ENCODE measurements around the gene TMEM258. TPM values are rescaled to one million over a fixed set of nuclear protein-coding genes. Genes with fewer than 3 reads are reported as not detected.

Gene TMEM258
- total RNA-seq, 4 donors from 2014 or later = 8.2 to 34.7 (median 23.7) TPM

- H3K4me3 ChIP-seq = no peak overlapping the region
- TF ChIP-seq POLR2AphosphoS5 (IDR thresholded peaks at IDR 0.05) (no peak), CTCF (IDR thresholded peaks at IDR 0.05) (no peak), EP300 (IDR thresholded peaks at IDR 0.05; ENCODE audit: low read depth) (no peak), POLR2A (IDR thresholded peaks at IDR 0.05) (no peak)
- DNase-seq = no peak
- no peaks in the 10 kb centered on the region for H3K9me3 ChIP-seq
- 80% methylated on average over 16 of the region's 26 CpGs; no CpG with 5 or more reads in 1 of the 2 donors for WGBS, 2 donors (ENCODE audit: low coverage in 1 of 2)
- intact Hi-C loops (cut with DNase I; ENCODE audit: low total_unique reads) = no loop called here
- in situ Hi-C loops (cut with MboI; ENCODE audit: low pct_ligation_motif_present in 1 of 4, low pct_unique_long_range_greater_than_20kb in 1 of 4, low sequenced_read_pairs in 3 of 4) = no loop called here
- no peaks in the 10 kb centered on the region for H3K27me3 ChIP-seq
- H3K36me3 ChIP-seq = no peaks in the 10 kb centered on the region
- H3K4me1 ChIP-seq = peaks cover 0 to 3% (median 0%) of the 10 kb centered on the region in 4 donors
- H3K27ac ChIP-seq = no peak overlapping the region
These were observed 26.7 kb downstream of the TMEM258 start for GRCh38 chr11:61765550-61766253.

GRCh38 chr11:61764606-61765260 lies 27.7 kb downstream of the TMEM258 start:
- no peaks in the 10 kb centered on the region for H3K9me3 ChIP-seq
- in situ Hi-C loops (cut with MboI; ENCODE audit: low pct_ligation_motif_present in 1 of 4, low pct_unique_long_range_greater_than_20kb in 1 of 4, low sequenced_read_pairs in 3 of 4) = no loop called here
- intact Hi-C loops (cut with DNase I; ENCODE audit: low total_unique reads) = no loop called here
- WGBS, 2 donors (ENCODE audit: low coverage in 1 of 2) = 61% methylated on average over 19 of the region's 22 CpGs; no CpG with 5 or more reads in 1 of the 2 donors
- H3K36me3 ChIP-seq = no peaks in the 10 kb centered on the region
- H3K27ac ChIP-seq = no peak overlapping the region
- H3K4me3 ChIP-seq = no peak overlapping the region
- DNase-seq = no peak
- TF ChIP-seq CTCF (IDR thresholded peaks at IDR 0.05) = no peak
- H3K4me1 ChIP-seq = peaks cover 0 to 3% (median 0%) of the 10 kb centered on the region in 4 donors
- H3K27me3 ChIP-seq = no peaks in the 10 kb centered on the region

GRCh38 chr11:61763930-61764605 lies 28.3 kb downstream of the TMEM258 start:
- no peak for TF ChIP-seq POLR2A (IDR thresholded peaks at IDR 0.05)
- TF ChIP-seq POLR2AphosphoS5 (IDR thresholded peaks at IDR 0.05) = no peak
- TF ChIP-seq EP300 (IDR thresholded peaks at IDR 0.05; ENCODE audit: low read depth) = no peak
- no peak for TF ChIP-seq CTCF (IDR thresholded peaks at IDR 0.05)
- Histone ChIP-seq H3K9me3 (no peaks in the 10 kb centered on the region), H3K4me3 (no peak overlapping the region), H3K27ac (no peak overlapping the region), H3K4me1 (no peaks in the 10 kb centered on the region), H3K36me3 (no peaks in the 10 kb centered on the region), H3K27me3 (no peaks in the 10 kb centered on the region)
- DNase-seq = no peak
- 40 to 87% methylated on average over 1 to 23 of the region's 23 CpGs for WGBS, 2 donors (ENCODE audit: low coverage in 1 of 2)
- in situ Hi-C loops (cut with MboI; ENCODE audit: low pct_ligation_motif_present in 1 of 4, low pct_unique_long_range_greater_than_20kb in 1 of 4, low sequenced_read_pairs in 3 of 4) = no loop called here
- intact Hi-C loops (cut with DNase I; ENCODE audit: low total_unique reads) = no loop called here

- intact Hi-C loops (cut with DNase I; ENCODE audit: low total_unique reads) (no loop called here), in situ Hi-C loops (cut with MboI; ENCODE audit: low pct_ligation_motif_present in 1 of 4, low pct_unique_long_range_greater_than_20kb in 1 of 4, low sequenced_read_pairs in 3 of 4) (no loop called here)
- no peaks in the 10 kb centered on the region for H3K36me3 ChIP-seq
- DNase-seq = no peak
- no peak overlapping the region for H3K4me3 ChIP-seq
- no peaks in the 10 kb centered on the region for H3K9me3 ChIP-seq
- H3K4me1 ChIP-seq = no peaks in the 10 kb centered on the region
- H3K27ac ChIP-seq = no peak overlapping the region
- no peak for TF ChIP-seq EP300 (IDR thresholded peaks at IDR 0.05; ENCODE audit: low read depth)
- TF ChIP-seq POLR2AphosphoS5 (IDR thresholded peaks at IDR 0.05) = no peak
- no peak for TF ChIP-seq POLR2A (IDR thresholded peaks at IDR 0.05)
- TF ChIP-seq CTCF (IDR thresholded peaks at IDR 0.05) = no peak
- WGBS, 2 donors (ENCODE audit: low coverage in 1 of 2) = 69% methylated on average over 15 of the region's 15 CpGs; no CpG with 5 or more reads in 1 of the 2 donors
- H3K27me3 ChIP-seq = no peaks in the 10 kb centered on the region
These were observed 29.6 kb downstream of the TMEM258 start for GRCh38 chr11:61762798-61763197.

Data from transverse colon (tissue), 4 donors.